HG03103 (cell line): ENCODE measurements around the gene COL19A1.

Experiments
- ATAC-seq: cut with Tn5 transposase; IDR thresholded peaks from one replicate; pipeline ENCODE4 v1.9.1; 2021; ENCODE audit warnings: low read depth; ENCODE audit not compliant: unreplicated experiment

The COL19A1 gene

GRCh38 chr6:70157086-70157485, 290.7 kb downstream of the COL19A1 start:
- no peak for ATAC-seq

- ATAC-seq, result no peak
Observed at GRCh38 chr6:70160276-70160675, 293.9 kb downstream of the COL19A1 start.

GRCh38 chr6:70162972-70163371, 296.6 kb downstream of the COL19A1 start:
- no peak for ATAC-seq

GRCh38 chr6:70163795-70164194, 297.4 kb downstream of the COL19A1 start:
- ATAC-seq, result no peak

- ATAC-seq, result no peak
Observed at GRCh38 chr6:70164556-70164955, 298.2 kb downstream of the COL19A1 start.

- ATAC-seq, result peak; percentile 97
Observed at GRCh38 chr6:70166088-70166958, 300.0 kb downstream of the COL19A1 start.

GRCh38 chr6:70168681-70169377, 302.5 kb downstream of the COL19A1 start:
- ATAC-seq, result no peak

- no peak for ATAC-seq
Observed at GRCh38 chr6:70171236-70171635, 304.9 kb downstream of the COL19A1 start.

- no peak for ATAC-seq
Observed at GRCh38 chr6:70172252-70172651, 305.9 kb downstream of the COL19A1 start.

GRCh38 chr6:70175770-70176169, 309.4 kb downstream of the COL19A1 start:
- ATAC-seq, result no peak

GRCh38 chr6:70176842-70177550, 310.6 kb downstream of the COL19A1 start:
- ATAC-seq, result no peak

GRCh38 chr6:70180183-70180900, 314.0 kb downstream of the COL19A1 start:
- no peak for ATAC-seq

- no peak for ATAC-seq
Observed at GRCh38 chr6:70180901-70181599, 314.7 kb downstream of the COL19A1 start.

- ATAC-seq, result no peak
Observed at GRCh38 chr6:70183538-70183937, 317.2 kb downstream of the COL19A1 start.

GRCh38 chr6:70184723-70185122, 318.4 kb downstream of the COL19A1 start:
- no peak for ATAC-seq

- no peak for ATAC-seq
Observed at GRCh38 chr6:70186461-70186860, 320.1 kb downstream of the COL19A1 start.

GRCh38 chr6:70188202-70188601, 321.8 kb downstream of the COL19A1 start:
- ATAC-seq, result no peak

- ATAC-seq, result no peak
Observed at GRCh38 chr6:70194421-70194820, 328.1 kb downstream of the COL19A1 start.

GRCh38 chr6:70196531-70196930, 330.2 kb downstream of the COL19A1 start:
- ATAC-seq, result no peak

GRCh38 chr6:70198785-70199184, 332.4 kb downstream of the COL19A1 start:
- no peak for ATAC-seq
